Mesenchymal stem cell (in vitro differentiated cells and primary cell): ENCODE data around the gene TRPM7.
"Not testable (repeated sequence)": the region's sequence is repeated elsewhere in the genome, so short reads cannot be mapped to it uniquely, and the experiment has no call there.

ENCODE experiments used
- DNase-seq: peaks from one replicate; pipeline ENCODE4 v3.0.0-alpha.2; 2013
- H2AFZ ChIP-seq: one replicate; pipeline ENCODE4 v1.6.1; 2013; ENCODE audit warnings: low read depth, mild to moderate bottlenecking, control low read depth, inconsistent platforms, low read length, moderate library complexity
- H2AK5ac ChIP-seq: 2 replicates; pipeline ENCODE4 v1.6.1; 2013; ENCODE audit warnings: low read length, moderate library complexity, mild to moderate bottlenecking, inconsistent platforms; ENCODE audit not compliant: severe bottlenecking
- H2BK120ac ChIP-seq: one replicate; pipeline ENCODE4 v1.6.1; 2013; ENCODE audit warnings: low read depth, mild to moderate bottlenecking, inconsistent platforms, low read length, moderate library complexity
- H2BK12ac ChIP-seq, 2 experiments: one replicate each; pipeline ENCODE4 v1.6.1; 2013; ENCODE audit warnings: inconsistent platforms in 2 of 2, low read length in 2 of 2, mild to moderate bottlenecking in 2 of 2, moderate library complexity in 2 of 2, control low read depth in 1 of 2
- H2BK15ac ChIP-seq: one replicate; pipeline ENCODE4 v1.6.1; 2013; ENCODE audit warnings: mild to moderate bottlenecking, low read depth, inconsistent platforms; ENCODE audit not compliant: poor library complexity, severe bottlenecking
- H2BK5ac ChIP-seq: 2 replicates; pipeline ENCODE4 v1.6.1; 2013; ENCODE audit warnings: low read depth, mild to moderate bottlenecking, low read length, control low read depth, inconsistent platforms; ENCODE audit not compliant: poor library complexity, severe bottlenecking
- H3K14ac ChIP-seq, 2 experiments: one replicate each; pipeline ENCODE4 v1.6.1; 2013; ENCODE audit warnings: inconsistent platforms in 2 of 2, low read length in 2 of 2, control low read depth in 1 of 2, mild to moderate bottlenecking in 1 of 2, moderate library complexity in 1 of 2
- H3K18ac ChIP-seq, 2 experiments: one replicate each; pipeline ENCODE4 v1.6.1; 2013; ENCODE audit warnings: inconsistent platforms in 2 of 2, low read length in 2 of 2, control low read depth in 1 of 2, low read depth in 1 of 2, mild to moderate bottlenecking in 1 of 2
- H3K23ac ChIP-seq, 2 experiments: one replicate each; pipeline ENCODE4 v1.6.1; 2013; ENCODE audit warnings: inconsistent platforms in 2 of 2, low read length in 2 of 2, mild to moderate bottlenecking in 2 of 2, moderate library complexity in 2 of 2, control low read depth in 1 of 2
- H3K27ac ChIP-seq: 2 replicates; pipeline ENCODE4 v1.5.1; 2013; ENCODE audit warnings: mild to moderate bottlenecking, moderate library complexity, low read length, control low read depth, inconsistent platforms; ENCODE audit not compliant: poor library complexity, severe bottlenecking
- H3K27me3 ChIP-seq, 2 experiments: 2 replicates each; pipeline versions ENCODE4 v1.6.1 to v1.7.0; 2013; ENCODE audit warnings: low read length in 2 of 2, mild to moderate bottlenecking in 2 of 2, moderate library complexity in 2 of 2, control low read depth in 1 of 2, inconsistent platforms in 1 of 2; ENCODE audit not compliant: control insufficient read depth in 1 of 2, insufficient read depth in 1 of 2
- H3K36me3 ChIP-seq, 2 experiments: 2 replicates each; pipeline versions ENCODE4 v1.6.1 to v1.7.0; 2013; ENCODE audit warnings: low read length in 2 of 2, control low read depth in 1 of 2, inconsistent platforms in 1 of 2, low read depth in 1 of 2, mild to moderate bottlenecking in 1 of 2; ENCODE audit not compliant: insufficient read depth in 2 of 2, control insufficient read depth in 1 of 2
- H3K4ac ChIP-seq, 2 experiments: one replicate each; pipeline ENCODE4 v1.6.1; 2013; ENCODE audit warnings: inconsistent platforms in 2 of 2, low read length in 2 of 2, mild to moderate bottlenecking in 2 of 2, moderate library complexity in 2 of 2, control low read depth in 1 of 2, low read depth in 1 of 2
- H3K4me1 ChIP-seq: 2 replicates; pipeline ENCODE4 v1.6.1; 2013; ENCODE audit warnings: low read depth, low read length, control low read depth; ENCODE audit not compliant: control insufficient read depth, insufficient read depth
- H3K4me2 ChIP-seq: 2 replicates; pipeline ENCODE4 v1.6.1; 2013; ENCODE audit warnings: low read length, mild to moderate bottlenecking, inconsistent platforms; ENCODE audit not compliant: poor library complexity, severe bottlenecking
- H3K4me3 ChIP-seq, 2 experiments: 2 replicates each; pipeline versions ENCODE4 v1.5.1 to v1.7.0; 2013; ENCODE audit warnings: low read length in 2 of 2, mild to moderate bottlenecking in 2 of 2, control low read depth in 1 of 2, low read depth in 1 of 2; ENCODE audit not compliant: insufficient read depth in 1 of 2
- H3K79me1 ChIP-seq: replicated peaks from 2 replicates; pipeline ENCODE4 v1.6.1; 2013; ENCODE audit warnings: mild to moderate bottlenecking, control low read depth, low read length, inconsistent platforms; ENCODE audit not compliant: poor library complexity, severe bottlenecking
- H3K9ac ChIP-seq: 2 replicates; pipeline ENCODE4 v1.7.0; 2013; ENCODE audit warnings: mild to moderate bottlenecking, low read length, moderate library complexity
- H3K9me3 ChIP-seq: 2 replicates; pipeline ENCODE4 v1.7.0; 2013; ENCODE audit warnings: mild to moderate bottlenecking, low read length; ENCODE audit not compliant: control insufficient read depth
- H4K8ac ChIP-seq: one replicate; pipeline ENCODE4 v1.6.1; 2013; ENCODE audit warnings: inconsistent platforms, mild to moderate bottlenecking, low read length, moderate library complexity
- H4K91ac ChIP-seq: one replicate; pipeline ENCODE4 v1.6.1; 2013; ENCODE audit warnings: mild to moderate bottlenecking, low read length, inconsistent platforms
- WGBS: methylation state at CpG from one replicate; pipeline ENCODE4 v1.1.7; 2013; ENCODE audit warnings: mixed read lengths; 5-methylcytosine and 5-hydroxymethylcytosine counted together

Gene TRPM7

GRCh38 chr15:50616554-50616953 lies 70.0 kb downstream of the TRPM7 start:
- H3K4me3 ChIP-seq, H2AK5ac ChIP-seq, H3K4me1 ChIP-seq, H3K14ac ChIP-seq, H3K9ac ChIP-seq, H2BK15ac ChIP-seq, H3K4ac ChIP-seq, DNase-seq, H2BK12ac ChIP-seq, H3K4me2 ChIP-seq, H4K8ac ChIP-seq, H2BK120ac ChIP-seq, H3K27ac ChIP-seq, H2BK5ac ChIP-seq, H3K27me3 ChIP-seq, H3K23ac ChIP-seq, H3K18ac ChIP-seq, H4K91ac ChIP-seq, H2AFZ ChIP-seq, H3K9me3 ChIP-seq: not testable (repeated sequence)
- peaks cover 11 to 84% of the 10 kb centered on the region in 2 experiments for H3K36me3 ChIP-seq
- WGBS: 98% methylated on average over 2 of the region's 2 CpGs
- peaks cover 16% of the 10 kb centered on the region for H3K79me1 ChIP-seq

GRCh38 chr15:50613600-50613999 lies 73.0 kb downstream of the TRPM7 start:
- WGBS: 96% methylated on average over 4 of the region's 5 CpGs
- no peak overlapping the region for H3K27ac ChIP-seq
- no peak overlapping the region for H3K14ac ChIP-seq
- H3K4me3 ChIP-seq: no peak overlapping the region
- no peaks in the 10 kb centered on the region for H3K4me1 ChIP-seq
- H3K23ac ChIP-seq: no peak overlapping the region
- H2AFZ ChIP-seq: no peak overlapping the region
- H3K9ac ChIP-seq: no peak overlapping the region
- H2BK5ac ChIP-seq: no peak overlapping the region
- no peak for DNase-seq
- H2AK5ac ChIP-seq: no peak overlapping the region
- no peaks in the 10 kb centered on the region for H3K9me3 ChIP-seq
- H3K4ac ChIP-seq: no peak overlapping the region
- H2BK15ac ChIP-seq: no peak overlapping the region
- no peaks in the 10 kb centered on the region for H3K27me3 ChIP-seq
- peaks cover 7 to 89% of the 10 kb centered on the region in 2 experiments for H3K36me3 ChIP-seq
- H2BK12ac ChIP-seq: no peak overlapping the region
- H3K4me2 ChIP-seq: no peak overlapping the region
- H4K91ac ChIP-seq: no peak overlapping the region
- H2BK120ac ChIP-seq: no peak overlapping the region
- peaks cover 13% of the 10 kb centered on the region for H3K79me1 ChIP-seq
- H3K18ac ChIP-seq: no peak overlapping the region
- no peak overlapping the region for H4K8ac ChIP-seq

- no peak overlapping the region for H4K91ac ChIP-seq
- H3K27me3 ChIP-seq: no peaks in the 10 kb centered on the region
- H3K18ac ChIP-seq: no peak overlapping the region
- peaks cover 6 to 93% of the 10 kb centered on the region in 2 experiments for H3K36me3 ChIP-seq
- DNase-seq: no peak
- 100% methylated on average over 1 of the region's 1 CpG for WGBS
- H2BK12ac ChIP-seq: no peak overlapping the region
- H2BK15ac ChIP-seq: no peak overlapping the region
- H4K8ac ChIP-seq: no peak overlapping the region
- H3K4ac ChIP-seq: no peak overlapping the region
- no peak overlapping the region for H2BK120ac ChIP-seq
- no peak overlapping the region for H2BK5ac ChIP-seq
- H2AFZ ChIP-seq: no peak overlapping the region
- peaks cover 6% of the 10 kb centered on the region for H3K9me3 ChIP-seq
- H2AK5ac ChIP-seq: no peak overlapping the region
- H3K79me1 ChIP-seq: peaks cover 7% of the 10 kb centered on the region
- H3K27ac ChIP-seq: no peak overlapping the region
- no peak overlapping the region for H3K9ac ChIP-seq
- H3K4me2 ChIP-seq: no peak overlapping the region
- no peaks in the 10 kb centered on the region for H3K4me1 ChIP-seq
- H3K4me3 ChIP-seq: no peak overlapping the region
- no peak overlapping the region for H3K14ac ChIP-seq
- no peak overlapping the region for H3K23ac ChIP-seq
Observed at GRCh38 chr15:50607129-50607528, 79.5 kb downstream of the TRPM7 start.

GRCh38 chr15:50605462-50605861 lies 81.1 kb downstream of the TRPM7 start:
- H4K91ac ChIP-seq: no peak overlapping the region
- H3K23ac ChIP-seq: no peak overlapping the region
- no peak overlapping the region for H2BK12ac ChIP-seq
- H3K14ac ChIP-seq: no peak overlapping the region
- H3K27me3 ChIP-seq: no peaks in the 10 kb centered on the region
- H3K4ac ChIP-seq: no peak overlapping the region
- no peak overlapping the region for H3K4me3 ChIP-seq
- no peaks in the 10 kb centered on the region for H3K4me1 ChIP-seq
- H2AFZ ChIP-seq: no peak overlapping the region
- H3K9ac ChIP-seq: no peak overlapping the region
- 95% methylated on average over 1 of the region's 2 CpGs for WGBS
- no peak overlapping the region for H3K18ac ChIP-seq
- no peak overlapping the region for H3K4me2 ChIP-seq
- H3K36me3 ChIP-seq: peaks cover 6 to 87% of the 10 kb centered on the region in 2 experiments
- H2BK120ac ChIP-seq: no peak overlapping the region
- no peak overlapping the region for H2BK5ac ChIP-seq
- peaks cover 6% of the 10 kb centered on the region for H3K9me3 ChIP-seq
- no peak overlapping the region for H2AK5ac ChIP-seq
- H2BK15ac ChIP-seq: no peak overlapping the region
- H3K79me1 ChIP-seq: peaks cover 2% of the 10 kb centered on the region
- H4K8ac ChIP-seq: no peak overlapping the region
- no peak overlapping the region for H3K27ac ChIP-seq
- no peak for DNase-seq
